ENCODE results near the gene GGT5.

The GGT5 gene

GRCh38 chr22:24170632-24171031 is 74.2 kb downstream of the GGT5 start:
- Histone ChIP-seq H3K4me2 (no peak overlapping the region), H2AFZ (ENCODE audit: low read depth) (no peak overlapping the region), H4K20me1 (ENCODE audit: insufficient read depth) (no peaks in the 10 kb centered on the region), H3K4me3 (IDR thresholded peaks at IDR 0.05; ENCODE audit: insufficient read depth, low read depth, low read length) (no peak overlapping the region), H3K27me3 (ENCODE audit: insufficient read depth, low read depth) (no peaks in the 10 kb centered on the region), H3K79me2 (ENCODE audit: insufficient read depth, low read depth) (no peaks in the 10 kb centered on the region), H3K36me3 (ENCODE audit: insufficient read depth) (no peaks in the 10 kb centered on the region), H3K4me1 (ENCODE audit: low read depth, poor library complexity, severe bottlenecking) (no peaks in the 10 kb centered on the region), H3K9ac (no peak overlapping the region), H3K27ac (no peak overlapping the region)
- no peak for TF ChIP-seq CTCF (conservative IDR thresholded peaks at IDR 0.05; ENCODE audit: low read depth, low read length)

GRCh38 chr22:24170188-24170587 is 74.7 kb downstream of the GGT5 start:
- no peaks in the 10 kb centered on the region for H3K36me3 ChIP-seq (ENCODE audit: insufficient read depth)
- no peaks in the 10 kb centered on the region for H3K27me3 ChIP-seq (ENCODE audit: insufficient read depth, low read depth)
- no peaks in the 10 kb centered on the region for H4K20me1 ChIP-seq (ENCODE audit: insufficient read depth)
- no peak overlapping the region for H3K4me2 ChIP-seq
- H3K4me1 ChIP-seq (ENCODE audit: low read depth, poor library complexity, severe bottlenecking) = no peaks in the 10 kb centered on the region
- no peak for TF ChIP-seq CTCF (conservative IDR thresholded peaks at IDR 0.05; ENCODE audit: low read depth, low read length)
- no peak overlapping the region for H3K9ac ChIP-seq
- no peak overlapping the region for H3K27ac ChIP-seq
- H3K4me3 ChIP-seq (IDR thresholded peaks at IDR 0.05; ENCODE audit: insufficient read depth, low read depth, low read length) = no peak overlapping the region
- H2AFZ ChIP-seq (ENCODE audit: low read depth) = no peak overlapping the region
- H3K79me2 ChIP-seq (ENCODE audit: insufficient read depth, low read depth) = no peaks in the 10 kb centered on the region
